GM23338 (cell line): ENCODE data around the gene MLKL. TPM values are rescaled to one million over a fixed set of nuclear protein-coding genes. Genes with fewer than 3 reads are reported as not detected.

Source experiments
- ATAC-seq: fragments of 200-7000 bp; cut with Tn5 transposase; 3 replicates; pipeline ENCODE4 v1.9.1; 2020
- DNase-seq: peaks from one replicate; pipeline ENCODE4 v3.0.0-alpha.2; 2015; ENCODE audit warnings: low spot score
- H2AFZ ChIP-seq: fragments of 200-600 bp; sonication (generic); 2 replicates; pipeline ENCODE4 v1.8.0; 2016; ENCODE audit warnings: antibody characterized with exemption, mild to moderate bottlenecking, moderate library complexity
- H3F3A ChIP-seq: fragments of 200-600 bp; sonication (generic); replicated peaks from 2 replicates; pipeline ENCODE4 v1.8.0; 2017; ENCODE audit warnings: antibody characterized with exemption, mixed run types, low read depth
- H3K27ac ChIP-seq: fragments of 200-600 bp; sonication (generic); 2 replicates; pipeline ENCODE4 v1.6.1; 2016; ENCODE audit warnings: low read depth
- H3K27me3 ChIP-seq: fragments of 200-600 bp; sonication (generic); 2 replicates; pipeline ENCODE4 v1.8.0; 2016; ENCODE audit warnings: mild to moderate bottlenecking, mixed run types, moderate library complexity; ENCODE audit not compliant: insufficient read depth
- H3K36me3 ChIP-seq: fragments of 200-600 bp; sonication (generic); 2 replicates; pipeline ENCODE4 v1.8.0; 2016; ENCODE audit warnings: mild to moderate bottlenecking; ENCODE audit not compliant: insufficient read depth
- H3K4me1 ChIP-seq: fragments of 200-600 bp; sonication (generic); 2 replicates; pipeline ENCODE4 v1.8.0; 2016; ENCODE audit warnings: mild to moderate bottlenecking, moderate library complexity; ENCODE audit not compliant: insufficient read depth
- H3K4me2 ChIP-seq: fragments of 200-600 bp; sonication (generic); 2 replicates; pipeline ENCODE4 v1.7.1; 2017; ENCODE audit warnings: mixed run types
- H3K4me3 ChIP-seq: fragments of 200-600 bp; sonication (generic); 2 replicates; pipeline ENCODE4 v1.6.1; 2016; ENCODE audit warnings: mixed run types
- H3K79me2 ChIP-seq: fragments of 200-600 bp; sonication (generic); replicated peaks from 2 replicates; pipeline ENCODE4 v1.8.0; 2017; ENCODE audit warnings: mild to moderate bottlenecking; ENCODE audit not compliant: insufficient read depth
- H3K9me2 ChIP-seq: fragments of 200-600 bp; sonication (generic); 2 replicates; pipeline ENCODE4 v1.8.0; 2017; ENCODE audit not compliant: insufficient read depth
- H4K20me1 ChIP-seq: fragments of 200-600 bp; sonication (generic); replicated peaks from 2 replicates; pipeline ENCODE4 v1.8.0; 2017; ENCODE audit warnings: mild to moderate bottlenecking; ENCODE audit not compliant: insufficient read depth
- H3K27ac Mint-ChIP-seq: 2 replicates; pipeline ENCODE4 v1.8.0; 2020; ENCODE audit warnings: inconsistent platforms, mild to moderate bottlenecking, moderate library complexity, mixed read lengths
- H3K27me3 Mint-ChIP-seq: 3 replicates; pipeline ENCODE4 v1.8.0; 2022; ENCODE audit warnings: low read depth, mild to moderate bottlenecking, moderate library complexity, mixed read lengths, inconsistent platforms; ENCODE audit not compliant: insufficient read depth, poor library complexity
- H3K36me3 Mint-ChIP-seq: 3 replicates; pipeline ENCODE4 v1.8.0; 2021; ENCODE audit warnings: low read depth, mild to moderate bottlenecking, inconsistent platforms, moderate library complexity, mixed read lengths
- H3K4me1 Mint-ChIP-seq: 3 replicates; pipeline ENCODE4 v1.8.0; 2020; ENCODE audit warnings: mild to moderate bottlenecking, inconsistent platforms, mixed read lengths
- H3K4me3 Mint-ChIP-seq: 3 replicates; pipeline ENCODE4 v1.8.0; 2021; ENCODE audit warnings: moderate library complexity, mild to moderate bottlenecking, inconsistent platforms, mixed read lengths
- H3K9me3 Mint-ChIP-seq: 3 replicates; pipeline ENCODE4 v1.8.0; 2020; ENCODE audit warnings: moderate library complexity, mild to moderate bottlenecking, inconsistent platforms, mixed read lengths
- CREB1 ChIP-seq: fragments of 250-450 bp; sonication (Bioruptor Pico); IDR thresholded peaks from 2 replicates; pipeline ENCODE4 v1.5.0; 2020; ENCODE audit warnings: low read depth, mild to moderate bottlenecking, moderate library complexity
- EZH2 ChIP-seq: fragments of 200-600 bp; sonication (generic); IDR thresholded peaks from one replicate; pipeline ENCODE4 v1.8.0; 2017; ENCODE audit warnings: antibody characterized with exemption, mild to moderate bottlenecking, low read depth; ENCODE audit not compliant: unreplicated experiment
- NANOG ChIP-seq: IDR thresholded peaks from 2 replicates; pipeline ENCODE4 v1.6.1; 2016; ENCODE audit warnings: antibody characterized with exemption, borderline replicate concordance
- POLR2AphosphoS5 ChIP-seq: IDR thresholded peaks from 2 replicates; pipeline ENCODE4 v1.6.1; 2016; ENCODE audit warnings: antibody characterized with exemption, low read depth
- STAT1 ChIP-seq: IDR thresholded peaks from one replicate; pipeline ENCODE4 v1.6.1; 2016; ENCODE audit warnings: antibody characterized with exemption; ENCODE audit not compliant: unreplicated experiment
- ZNF114 ChIP-seq: fragments of 250-450 bp; sonication (Bioruptor Pico); IDR thresholded peaks from 2 replicates; pipeline ENCODE4 v1.5.0; 2020; ENCODE audit warnings: mild to moderate bottlenecking, moderate library complexity
- ZNF331 ChIP-seq: fragments of 250-450 bp; sonication (Bioruptor Pico); IDR thresholded peaks from 2 replicates; pipeline ENCODE4 v1.5.0; 2020; ENCODE audit warnings: low read depth, mild to moderate bottlenecking, moderate library complexity
- polyA plus RNA-seq: library from polyadenylated mRNA; unstranded; fragments of >200 nt; fragmentation: Nextera tagmentation; extraction: Ambion mirVana; gene quantifications from 2 replicates; pipeline ENCODE4 v1.2.1, GENCODE V29; 2016
- total RNA-seq: library from RNA; depleted of rRNA; stranded (reverse); fragments of >200 nt; shearing (Covaris generic); gene quantifications from 2 replicates; pipeline ENCODE4 v1.2.3, GENCODE V29; 2014
- TF ChIP-seq, protein P1 (sequence below): IDR thresholded peaks from one replicate; pipeline ENCODE4 v1.6.1; 2018; ENCODE audit warnings: antibody characterized with exemption; ENCODE audit not compliant: unreplicated experiment
- TF ChIP-seq, protein P2 (sequence below), 2 experiments: fragments of 200-600 bp in 1 of 2; sonication (generic) in 1 of 2; conservative IDR thresholded peaks; 2 replicates each; pipeline versions ENCODE4 v1.5.1 to v1.6.1; 2016 to 2017; ENCODE audit warnings: antibody characterized with exemption in 2 of 2, low read depth in 2 of 2, mild to moderate bottlenecking in 2 of 2, moderate library complexity in 1 of 2
- TF ChIP-seq, protein P3 (sequence below): IDR thresholded peaks from 2 replicates; pipeline ENCODE4 v1.6.1; 2016; ENCODE audit warnings: antibody characterized with exemption
- TF ChIP-seq, protein P4 (sequence below): fragments of 250-450 bp; sonication (Bioruptor Pico); IDR thresholded peaks from 2 replicates; pipeline ENCODE4 v1.5.0; 2020; ENCODE audit warnings: mild to moderate bottlenecking, moderate library complexity

MLKL gene
- total and polyA plus RNA-seq, 2 experiments from 2014 or later = 5.1 to 9.7 TPM

DNA sequence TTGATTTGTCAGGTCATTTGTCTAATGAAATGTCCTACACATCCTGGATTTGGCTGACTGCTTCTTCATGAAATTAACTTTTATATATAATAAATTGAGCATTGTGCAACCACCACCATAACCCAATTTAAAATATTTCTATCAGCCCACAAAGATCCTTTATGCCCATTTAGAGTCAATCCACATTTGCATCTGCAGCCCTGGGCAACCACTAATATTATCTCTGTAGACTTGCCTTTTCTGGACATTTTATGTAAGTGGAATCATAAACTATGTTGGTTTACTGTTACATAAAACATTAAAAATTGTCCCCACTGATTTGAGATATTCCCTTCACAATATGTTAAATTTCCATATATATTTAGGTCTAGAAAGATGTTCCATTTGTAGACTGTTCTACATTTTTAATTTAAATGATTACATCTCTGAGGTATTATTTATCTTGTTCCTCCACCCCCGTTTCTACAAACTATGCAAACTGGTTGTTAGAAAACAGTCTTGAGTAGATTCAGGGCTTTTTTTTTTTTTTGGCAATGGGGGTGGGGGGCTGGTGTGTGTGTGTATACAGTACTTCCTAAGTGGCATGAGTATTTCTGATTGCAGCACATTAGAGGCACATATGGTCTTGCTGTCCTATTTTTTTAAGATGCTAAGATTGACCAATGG, 50.7 kb downstream of the MLKL start:
- H3K36me3 Mint-ChIP-seq = peaks cover 77% of the 10 kb centered on the region
- Histone ChIP-seq H3K9me2 (no peaks in the 10 kb centered on the region), H3K36me3 (peaks cover 77% of the 10 kb centered on the region), H3F3A (peaks cover 20% of the 10 kb centered on the region), H3K27ac (no peak overlapping the region), H3K4me3 (no peak overlapping the region), H3K79me2 (peaks cover 78% of the 10 kb centered on the region), H3K27me3 (no peaks in the 10 kb centered on the region), H4K20me1 (peaks cover 60% of the 10 kb centered on the region), H3K4me1 (no peaks in the 10 kb centered on the region), H3K4me2 (no peak overlapping the region), H2AFZ (no peak overlapping the region)
- no peak overlapping the region for H3K4me3 Mint-ChIP-seq
- H3K27ac Mint-ChIP-seq = no peak overlapping the region
- H3K4me1 Mint-ChIP-seq = no peaks in the 10 kb centered on the region
- H3K9me3 Mint-ChIP-seq = no peaks in the 10 kb centered on the region; the same call in 2 of the 3 replicates
- peaks cover 3% of the 10 kb centered on the region for H3K27me3 Mint-ChIP-seq
- ATAC-seq (no peak), DNase-seq (no peak)
- TF ChIP-seq NANOG (no peak), ZNF331 (CRISPR knock-in tag) (no peak), EZH2 (no peak), STAT1 (no peak), CREB1 (CRISPR knock-in tag) (no peak), POLR2AphosphoS5 (no peak), ZNF114 (CRISPR knock-in tag) (no peak)
- TF ChIP-seq, protein P1, sequence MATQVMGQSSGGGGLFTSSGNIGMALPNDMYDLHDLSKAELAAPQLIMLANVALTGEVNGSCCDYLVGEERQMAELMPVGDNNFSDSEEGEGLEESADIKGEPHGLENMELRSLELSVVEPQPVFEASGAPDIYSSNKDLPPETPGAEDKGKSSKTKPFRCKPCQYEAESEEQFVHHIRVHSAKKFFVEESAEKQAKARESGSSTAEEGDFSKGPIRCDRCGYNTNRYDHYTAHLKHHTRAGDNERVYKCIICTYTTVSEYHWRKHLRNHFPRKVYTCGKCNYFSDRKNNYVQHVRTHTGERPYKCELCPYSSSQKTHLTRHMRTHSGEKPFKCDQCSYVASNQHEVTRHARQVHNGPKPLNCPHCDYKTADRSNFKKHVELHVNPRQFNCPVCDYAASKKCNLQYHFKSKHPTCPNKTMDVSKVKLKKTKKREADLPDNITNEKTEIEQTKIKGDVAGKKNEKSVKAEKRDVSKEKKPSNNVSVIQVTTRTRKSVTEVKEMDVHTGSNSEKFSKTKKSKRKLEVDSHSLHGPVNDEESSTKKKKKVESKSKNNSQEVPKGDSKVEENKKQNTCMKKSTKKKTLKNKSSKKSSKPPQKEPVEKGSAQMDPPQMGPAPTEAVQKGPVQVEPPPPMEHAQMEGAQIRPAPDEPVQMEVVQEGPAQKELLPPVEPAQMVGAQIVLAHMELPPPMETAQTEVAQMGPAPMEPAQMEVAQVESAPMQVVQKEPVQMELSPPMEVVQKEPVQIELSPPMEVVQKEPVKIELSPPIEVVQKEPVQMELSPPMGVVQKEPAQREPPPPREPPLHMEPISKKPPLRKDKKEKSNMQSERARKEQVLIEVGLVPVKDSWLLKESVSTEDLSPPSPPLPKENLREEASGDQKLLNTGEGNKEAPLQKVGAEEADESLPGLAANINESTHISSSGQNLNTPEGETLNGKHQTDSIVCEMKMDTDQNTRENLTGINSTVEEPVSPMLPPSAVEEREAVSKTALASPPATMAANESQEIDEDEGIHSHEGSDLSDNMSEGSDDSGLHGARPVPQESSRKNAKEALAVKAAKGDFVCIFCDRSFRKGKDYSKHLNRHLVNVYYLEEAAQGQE = no peak
- TF ChIP-seq, protein P2, sequence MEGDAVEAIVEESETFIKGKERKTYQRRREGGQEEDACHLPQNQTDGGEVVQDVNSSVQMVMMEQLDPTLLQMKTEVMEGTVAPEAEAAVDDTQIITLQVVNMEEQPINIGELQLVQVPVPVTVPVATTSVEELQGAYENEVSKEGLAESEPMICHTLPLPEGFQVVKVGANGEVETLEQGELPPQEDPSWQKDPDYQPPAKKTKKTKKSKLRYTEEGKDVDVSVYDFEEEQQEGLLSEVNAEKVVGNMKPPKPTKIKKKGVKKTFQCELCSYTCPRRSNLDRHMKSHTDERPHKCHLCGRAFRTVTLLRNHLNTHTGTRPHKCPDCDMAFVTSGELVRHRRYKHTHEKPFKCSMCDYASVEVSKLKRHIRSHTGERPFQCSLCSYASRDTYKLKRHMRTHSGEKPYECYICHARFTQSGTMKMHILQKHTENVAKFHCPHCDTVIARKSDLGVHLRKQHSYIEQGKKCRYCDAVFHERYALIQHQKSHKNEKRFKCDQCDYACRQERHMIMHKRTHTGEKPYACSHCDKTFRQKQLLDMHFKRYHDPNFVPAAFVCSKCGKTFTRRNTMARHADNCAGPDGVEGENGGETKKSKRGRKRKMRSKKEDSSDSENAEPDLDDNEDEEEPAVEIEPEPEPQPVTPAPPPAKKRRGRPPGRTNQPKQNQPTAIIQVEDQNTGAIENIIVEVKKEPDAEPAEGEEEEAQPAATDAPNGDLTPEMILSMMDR (conservative IDR thresholded peaks at IDR 0.05; ENCODE audit: low read depth in 2 of 2) = no peak
- TF ChIP-seq, protein P3, sequence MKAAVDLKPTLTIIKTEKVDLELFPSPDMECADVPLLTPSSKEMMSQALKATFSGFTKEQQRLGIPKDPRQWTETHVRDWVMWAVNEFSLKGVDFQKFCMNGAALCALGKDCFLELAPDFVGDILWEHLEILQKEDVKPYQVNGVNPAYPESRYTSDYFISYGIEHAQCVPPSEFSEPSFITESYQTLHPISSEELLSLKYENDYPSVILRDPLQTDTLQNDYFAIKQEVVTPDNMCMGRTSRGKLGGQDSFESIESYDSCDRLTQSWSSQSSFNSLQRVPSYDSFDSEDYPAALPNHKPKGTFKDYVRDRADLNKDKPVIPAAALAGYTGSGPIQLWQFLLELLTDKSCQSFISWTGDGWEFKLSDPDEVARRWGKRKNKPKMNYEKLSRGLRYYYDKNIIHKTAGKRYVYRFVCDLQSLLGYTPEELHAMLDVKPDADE = no peak
- TF ChIP-seq, protein P4, sequence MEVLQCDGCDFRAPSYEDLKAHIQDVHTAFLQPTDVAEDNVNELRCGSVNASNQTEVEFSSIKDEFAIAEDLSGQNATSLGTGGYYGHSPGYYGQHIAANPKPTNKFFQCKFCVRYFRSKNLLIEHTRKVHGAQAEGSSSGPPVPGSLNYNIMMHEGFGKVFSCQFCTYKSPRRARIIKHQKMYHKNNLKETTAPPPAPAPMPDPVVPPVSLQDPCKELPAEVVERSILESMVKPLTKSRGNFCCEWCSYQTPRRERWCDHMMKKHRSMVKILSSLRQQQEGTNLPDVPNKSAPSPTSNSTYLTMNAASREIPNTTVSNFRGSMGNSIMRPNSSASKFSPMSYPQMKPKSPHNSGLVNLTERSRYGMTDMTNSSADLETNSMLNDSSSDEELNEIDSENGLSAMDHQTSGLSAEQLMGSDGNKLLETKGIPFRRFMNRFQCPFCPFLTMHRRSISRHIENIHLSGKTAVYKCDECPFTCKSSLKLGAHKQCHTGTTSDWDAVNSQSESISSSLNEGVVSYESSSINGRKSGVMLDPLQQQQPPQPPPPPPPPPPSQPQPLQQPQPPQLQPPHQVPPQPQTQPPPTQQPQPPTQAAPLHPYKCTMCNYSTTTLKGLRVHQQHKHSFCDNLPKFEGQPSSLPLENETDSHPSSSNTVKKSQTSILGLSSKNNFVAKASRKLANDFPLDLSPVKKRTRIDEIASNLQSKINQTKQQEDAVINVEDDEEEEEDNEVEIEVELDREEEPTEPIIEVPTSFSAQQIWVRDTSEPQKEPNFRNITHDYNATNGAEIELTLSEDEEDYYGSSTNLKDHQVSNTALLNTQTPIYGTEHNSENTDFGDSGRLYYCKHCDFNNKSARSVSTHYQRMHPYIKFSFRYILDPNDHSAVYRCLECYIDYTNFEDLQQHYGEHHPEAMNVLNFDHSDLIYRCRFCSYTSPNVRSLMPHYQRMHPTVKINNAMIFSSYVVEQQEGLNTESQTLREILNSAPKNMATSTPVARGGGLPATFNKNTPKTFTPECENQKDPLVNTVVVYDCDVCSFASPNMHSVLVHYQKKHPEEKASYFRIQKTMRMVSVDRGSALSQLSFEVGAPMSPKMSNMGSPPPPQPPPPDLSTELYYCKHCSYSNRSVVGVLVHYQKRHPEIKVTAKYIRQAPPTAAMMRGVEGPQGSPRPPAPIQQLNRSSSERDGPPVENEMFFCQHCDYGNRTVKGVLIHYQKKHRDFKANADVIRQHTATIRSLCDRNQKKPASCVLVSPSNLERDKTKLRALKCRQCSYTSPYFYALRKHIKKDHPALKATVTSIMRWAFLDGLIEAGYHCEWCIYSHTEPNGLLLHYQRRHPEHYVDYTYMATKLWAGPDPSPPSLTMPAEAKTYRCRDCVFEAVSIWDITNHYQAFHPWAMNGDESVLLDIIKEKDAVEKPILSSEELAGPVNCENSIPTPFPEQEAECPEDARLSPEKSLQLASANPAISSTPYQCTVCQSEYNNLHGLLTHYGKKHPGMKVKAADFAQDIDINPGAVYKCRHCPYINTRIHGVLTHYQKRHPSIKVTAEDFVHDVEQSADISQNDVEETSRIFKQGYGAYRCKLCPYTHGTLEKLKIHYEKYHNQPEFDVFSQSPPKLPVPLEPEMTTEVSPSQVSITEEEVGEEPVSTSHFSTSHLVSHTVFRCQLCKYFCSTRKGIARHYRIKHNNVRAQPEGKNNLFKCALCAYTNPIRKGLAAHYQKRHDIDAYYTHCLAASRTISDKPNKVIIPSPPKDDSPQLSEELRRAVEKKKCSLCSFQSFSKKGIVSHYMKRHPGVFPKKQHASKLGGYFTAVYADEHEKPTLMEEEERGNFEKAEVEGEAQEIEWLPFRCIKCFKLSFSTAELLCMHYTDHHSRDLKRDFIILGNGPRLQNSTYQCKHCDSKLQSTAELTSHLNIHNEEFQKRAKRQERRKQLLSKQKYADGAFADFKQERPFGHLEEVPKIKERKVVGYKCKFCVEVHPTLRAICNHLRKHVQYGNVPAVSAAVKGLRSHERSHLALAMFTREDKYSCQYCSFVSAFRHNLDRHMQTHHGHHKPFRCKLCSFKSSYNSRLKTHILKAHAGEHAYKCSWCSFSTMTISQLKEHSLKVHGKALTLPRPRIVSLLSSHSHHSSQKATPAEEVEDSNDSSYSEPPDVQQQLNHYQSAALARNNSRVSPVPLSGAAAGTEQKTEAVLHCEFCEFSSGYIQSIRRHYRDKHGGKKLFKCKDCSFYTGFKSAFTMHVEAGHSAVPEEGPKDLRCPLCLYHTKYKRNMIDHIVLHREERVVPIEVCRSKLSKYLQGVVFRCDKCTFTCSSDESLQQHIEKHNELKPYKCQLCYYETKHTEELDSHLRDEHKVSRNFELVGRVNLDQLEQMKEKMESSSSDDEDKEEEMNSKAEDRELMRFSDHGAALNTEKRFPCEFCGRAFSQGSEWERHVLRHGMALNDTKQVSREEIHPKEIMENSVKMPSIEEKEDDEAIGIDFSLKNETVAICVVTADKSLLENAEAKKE = no peak
